SK-N-SH (cell line): ENCODE results near the gene CA4. TPM values are rescaled to one million over a fixed set of nuclear protein-coding genes. Genes with fewer than 3 reads are reported as not detected.
"Not testable (repeated sequence)": the region's sequence is repeated elsewhere in the genome, so short reads cannot be mapped to it uniquely, and the experiment has no call there.

Source experiments
- CTCF ChIA-PET: fragments of 300-600, 350-600 bp; formaldehyde crosslinking; extraction: SDS; loops from one replicate; lab custom pipeline; 2021; lab: Yijun Ruan, JAX
- POLR2A ChIA-PET: fragments of 350-600 bp; sonication (Branson Sonifier 250); formaldehyde crosslinking; extraction: SDS; loops from one replicate; lab custom pipeline; 2020; ENCODE audit warnings: antibody characterized with exemption, inconsistent platforms; lab: Yijun Ruan, JAX
- DNase-seq: peaks from one replicate; pipeline ENCODE4 v3.0.0; 2012
- H2AFZ ChIP-seq: fragments of 200-600 bp; sonication (generic); 2 replicates; pipeline ENCODE4 v1.8.1; 2016; ENCODE audit warnings: antibody characterized with exemption, mild to moderate bottlenecking, low read depth
- H3F3A ChIP-seq: fragments of 200-600 bp; sonication (generic); replicated peaks from 2 replicates; pipeline ENCODE3; 2016; ENCODE audit warnings: antibody characterized with exemption, mild to moderate bottlenecking; ENCODE audit not compliant: insufficient read depth
- H3K27ac ChIP-seq, 2 experiments: fragments of 200-500 bp in 1 of 2; fragments of 200-600 bp in 1 of 2; sonication (Bioruptor generic) in 1 of 2; sonication (generic), shearing (Covaris generic) in 1 of 2; 2 replicates each; pipeline versions ENCODE4 v1.5.1 to v1.6.1; 2014 to 2016; ENCODE audit warnings: low read depth in 2 of 2, inconsistent platforms in 1 of 2, low read length in 1 of 2, mild to moderate bottlenecking in 1 of 2, mixed read lengths in 1 of 2
- H3K27me3 ChIP-seq: fragments of 200-600 bp; sonication (generic), shearing (Covaris generic); 2 replicates; pipeline ENCODE4 v1.6.1; 2016; ENCODE audit warnings: mixed run types; ENCODE audit not compliant: insufficient read depth
- H3K36me3 ChIP-seq, 2 experiments: fragments of 200-500 bp in 1 of 2; fragments of 200-600 bp in 1 of 2; sonication (Bioruptor generic) in 1 of 2; sonication (generic) in 1 of 2; replicated peaks in 1 of 2; 2 replicates each; pipeline versions ENCODE3 to v1.5.1; 2014 to 2016; ENCODE audit warnings: low read length in 1 of 2, mild to moderate bottlenecking in 1 of 2; ENCODE audit not compliant: insufficient read depth in 2 of 2, control insufficient read depth in 1 of 2
- H3K4me1 ChIP-seq, 2 experiments: fragments of 200-500 bp in 1 of 2; fragments of 200-600 bp in 1 of 2; sonication (Bioruptor generic) in 1 of 2; sonication (generic), shearing (Covaris generic) in 1 of 2; 2 replicates each; pipeline versions ENCODE4 v1.5.1 to v1.6.1; 2014 to 2016; ENCODE audit warnings: low read depth in 1 of 2, low read length in 1 of 2, mixed run types in 1 of 2; ENCODE audit not compliant: insufficient read depth in 2 of 2, control insufficient read depth in 1 of 2
- H3K4me2 ChIP-seq: fragments of 200-600 bp; sonication (generic), shearing (Covaris generic); 2 replicates; pipeline ENCODE4 v1.6.1; 2017; ENCODE audit warnings: mixed run types
- H3K4me3 ChIP-seq, 2 experiments: fragments of 200-500 bp in 1 of 2; fragments of 200-600 bp in 1 of 2; sonication (Bioruptor generic) in 1 of 2; sonication (generic), shearing (Covaris generic) in 1 of 2; 2 replicates each; pipeline versions ENCODE4 v1.5.1 to v1.8.1; 2014 to 2016; ENCODE audit warnings: low read depth in 2 of 2, inconsistent platforms in 1 of 2, low read length in 1 of 2, mild to moderate bottlenecking in 1 of 2, mixed read lengths in 1 of 2, moderate library complexity in 1 of 2
- H3K79me2 ChIP-seq: fragments of 200-600 bp; sonication (generic); 2 replicates; pipeline ENCODE4 v1.8.1; 2017; ENCODE audit warnings: mild to moderate bottlenecking; ENCODE audit not compliant: insufficient read depth
- H3K9ac ChIP-seq: fragments of 200-600 bp; sonication (generic); 2 replicates; pipeline ENCODE4 v1.6.1; 2017; ENCODE audit warnings: mixed run types
- H3K9me2 ChIP-seq: fragments of 200-600 bp; sonication (generic); 2 replicates; pipeline ENCODE4 v1.6.1; 2017; ENCODE audit warnings: mixed run types
- H3K9me3 ChIP-seq: fragments of 200-600 bp; sonication (generic); 2 replicates; pipeline ENCODE4 v1.6.1; 2017; ENCODE audit warnings: mixed run types, mild to moderate bottlenecking, moderate library complexity
- H4K20me1 ChIP-seq: fragments of 200-600 bp; sonication (generic); 2 replicates; pipeline ENCODE4 v1.6.1; 2017; ENCODE audit warnings: mild to moderate bottlenecking, mixed run types; ENCODE audit not compliant: insufficient read depth
- CTCF ChIP-seq: fragments of 200-600 bp; sonication (generic); IDR thresholded peaks from 2 replicates; pipeline ENCODE4 v1.6.1; 2017; ENCODE audit warnings: antibody characterized with exemption, mild to moderate bottlenecking, moderate library complexity
- RAD21 ChIP-seq: IDR thresholded peaks from 2 replicates; pipeline ENCODE4 v1.6.1; 2012; ENCODE audit warnings: mild to moderate bottlenecking, low read length
- SMC3 ChIP-seq: IDR thresholded peaks from 2 replicates; pipeline ENCODE4 v1.6.1; 2012; ENCODE audit warnings: low read depth, low read length, improper control_type of control experiment
- WGBS: methylation state at CpG from one replicate; pipeline ENCODE4 v1.1.6; 2017; ENCODE audit warnings: low lambda C conversion rate; 5-methylcytosine and 5-hydroxymethylcytosine counted together
- polyA plus RNA-seq, 3 experiments: library from polyadenylated mRNA; depleted of rRNA; stranded (reverse); fragments of >200 nt; gene quantifications; 2 replicates each; pipeline ENCODE4 v1.2.3, GENCODE V29; 2012

Gene CA4
- polyA plus RNA-seq, 1 of the 3 experiments (the other 2 are of a cell fraction), result 0.21 TPM

- H4K20me1 ChIP-seq, H3K9me3 ChIP-seq, H3K27ac ChIP-seq, H2AFZ ChIP-seq, H3K27me3 ChIP-seq, H3K4me3 ChIP-seq, H3K9ac ChIP-seq, H3K79me2 ChIP-seq, H3K4me1 ChIP-seq, H3K9me2 ChIP-seq, H3F3A ChIP-seq, DNase-seq, POLR2A ChIA-PET, H3K4me2 ChIP-seq: not testable (repeated sequence)
- peak; percentile 22; the same call in 1 of the 2 replicates for TF ChIP-seq RAD21
- 0 out of 2 replicates have a peak, but pooled peaks have one; percentile 5 for TF ChIP-seq SMC3
- peak; percentile 46 for TF ChIP-seq CTCF
- peaks cover 19 to 25% of the 10 kb centered on the region in 2 experiments for H3K36me3 ChIP-seq
- WGBS, result 99% methylated on average over 6 of the region's 6 CpGs
- CTCF ChIA-PET, result interaction anchor here (0.8 kb wide), 1 partner anchor 38 kb away, joined by 4 read pairs; no protein-coding TSS in a partner anchor
These were observed 25.0 kb downstream of the CA4 start for GRCh38 chr17:60174767-60175166.

- POLR2A ChIA-PET, H3K27ac ChIP-seq, H3K9me3 ChIP-seq, H3K4me3 ChIP-seq, H3K4me1 ChIP-seq, DNase-seq, H3K9ac ChIP-seq, H4K20me1 ChIP-seq, H3K27me3 ChIP-seq, H3K4me2 ChIP-seq, H3K79me2 ChIP-seq, CTCF ChIA-PET, H3K9me2 ChIP-seq, H3F3A ChIP-seq, H2AFZ ChIP-seq: not testable (repeated sequence)
- WGBS, result 93% methylated on average over 5 of the region's 5 CpGs
- peaks cover 27 to 43% of the 10 kb centered on the region in 2 experiments for H3K36me3 ChIP-seq
These were observed 27.0 kb downstream of the CA4 start for GRCh38 chr17:60176763-60177162.

GRCh38 chr17:60178180-60178579 is 28.4 kb downstream of the CA4 start:
- WGBS, result 95% methylated on average over 2 of the region's 2 CpGs
- H3K9ac ChIP-seq, DNase-seq, H3K4me1 ChIP-seq, H3K79me2 ChIP-seq, H3F3A ChIP-seq, H4K20me1 ChIP-seq, H3K27ac ChIP-seq, H3K9me2 ChIP-seq, H3K4me3 ChIP-seq, H3K9me3 ChIP-seq, H3K4me2 ChIP-seq, H3K27me3 ChIP-seq, CTCF ChIA-PET, H2AFZ ChIP-seq: not testable (repeated sequence)
- POLR2A ChIA-PET, result interaction anchor here (0.6 kb wide), 1 partner anchor 129 kb away, joined by 3 read pairs; no protein-coding TSS in a partner anchor
- H3K36me3 ChIP-seq, result peaks cover 35 to 56% of the 10 kb centered on the region in 2 experiments

- H3K79me2 ChIP-seq, H3K4me2 ChIP-seq, H2AFZ ChIP-seq, H3K9me3 ChIP-seq, H3K27ac ChIP-seq, H3K9me2 ChIP-seq, POLR2A ChIA-PET, DNase-seq, H3K9ac ChIP-seq, H3K27me3 ChIP-seq, H4K20me1 ChIP-seq, H3K4me3 ChIP-seq, H3F3A ChIP-seq, H3K4me1 ChIP-seq: not testable (repeated sequence)
- CTCF ChIA-PET, result interaction anchor here (1.0 to 1.2 kb wide), 3 partner anchors 9 to 25 kb away, joined by 3 to 4 read pairs (median 4); no protein-coding TSS in a partner anchor
- peaks cover 49 to 73% of the 10 kb centered on the region in 2 experiments for H3K36me3 ChIP-seq
- 97% methylated on average over 1 of the region's 1 CpG for WGBS
These were observed 30.6 kb downstream of the CA4 start for GRCh38 chr17:60180380-60180779.

- H3K9ac ChIP-seq, H3K4me3 ChIP-seq, H3K79me2 ChIP-seq, H3K4me2 ChIP-seq, H3K9me3 ChIP-seq, H2AFZ ChIP-seq, POLR2A ChIA-PET, H4K20me1 ChIP-seq, H3K9me2 ChIP-seq, DNase-seq, H3K27me3 ChIP-seq: not testable (repeated sequence)
- Histone ChIP-seq H3K36me3 (peaks cover 46 to 61% of the 10 kb centered on the region in 2 experiments), H3K27ac (peak overlapping the region in 1 of 2 experiments; percentile 79; a peak in 1 of 4 replicates), H3K4me1 (peaks cover 0 to 20% of the 10 kb centered on the region in 2 experiments; a peak in 2 of 4 replicates), H3F3A (peaks cover 20% of the 10 kb centered on the region)
- CTCF ChIA-PET, result interaction anchor here (1.4 to 1.5 kb wide), 2 partner anchors 15 to 43 kb away, joined by 3 to 6 read pairs; no protein-coding TSS in a partner anchor
- 95% methylated on average over 1 of the region's 1 CpG for WGBS
These were observed 36.6 kb downstream of the CA4 start for GRCh38 chr17:60186372-60186771.
